B cell (primary cell): ENCODE results near the gene BYSL.

Experiments used
- CTCF ChIP-seq: fragments of 200-600 bp; IDR thresholded peaks from one replicate; pipeline ENCODE4 v1.8.0; 2022; ENCODE audit warnings: antibody characterized with exemption, mild to moderate bottlenecking
- EZH2 ChIP-seq: IDR thresholded peaks from 2 replicates; pipeline ENCODE4 v1.6.1; 2012; ENCODE audit warnings: borderline replicate concordance, low read depth, mild to moderate bottlenecking, moderate library complexity, low read length; ENCODE audit not compliant: insufficient read depth, poor library complexity, severe bottlenecking

DNA sequence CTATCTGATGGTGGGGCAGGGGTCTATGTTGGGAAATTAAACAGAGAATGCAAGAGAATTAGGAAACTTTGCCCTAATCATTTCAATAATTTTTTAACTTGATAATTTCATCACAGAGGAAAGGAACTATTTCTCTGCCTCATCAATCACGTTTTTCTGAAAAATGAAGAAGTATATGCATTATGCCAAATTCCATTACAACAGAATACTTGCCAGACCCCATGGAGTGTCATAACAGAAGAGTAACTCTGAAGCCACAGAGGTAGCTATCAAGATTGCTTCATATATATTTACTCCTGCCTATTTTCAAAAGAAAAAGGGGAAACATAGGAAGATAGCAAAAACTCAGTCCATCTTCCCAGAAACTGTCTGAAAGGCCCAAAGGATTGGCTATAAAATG, 20.4 kb upstream of the BYSL start:
- TF ChIP-seq CTCF (no peak), EZH2 (no peak)
